Esophagus squamous epithelium (tissue), 5 donors: ENCODE data around the gene NUP88. TPM values are rescaled to one million over a fixed set of nuclear protein-coding genes. Genes with fewer than 3 reads are reported as not detected.

ENCODE experiments used
- DNase-seq: peaks from one replicate; lab custom pipeline; 2025; lab: John Stamatoyannopoulos, UW
- H3K27ac ChIP-seq, 4 donors: fragments of 200-600 bp; sonication (generic); one replicate each; pipeline ENCODE4 v1.5.1; 2016 to 2019; ENCODE audit warnings: mild to moderate bottlenecking in 1 of 4
- H3K27me3 ChIP-seq, 4 donors: fragments of 200-600 bp; sonication (generic); 1 replicate in 3 of 4; 2 replicates in 1 of 4; pipeline versions ENCODE4 v1.5.1 to v1.6.0; 2017 to 2021; ENCODE audit warnings: antibody characterized with exemption in 1 of 4
- H3K36me3 ChIP-seq, 3 donors: fragments of 200-600 bp; sonication (generic); one replicate each; pipeline ENCODE4 v1.5.1; 2016 to 2019
- H3K4me1 ChIP-seq, 3 donors: fragments of 200-600 bp; sonication (generic); one replicate each; pipeline ENCODE4 v1.5.1; 2017 to 2019
- H3K4me3 ChIP-seq, 4 donors: fragments of 200-600 bp; sonication (generic); 1 replicate in 3 of 4; 2 replicates in 1 of 4; pipeline ENCODE4 v1.5.1; 2016 to 2019; ENCODE audit warnings: mild to moderate bottlenecking in 2 of 4, moderate library complexity in 1 of 4
- H3K9me3 ChIP-seq, 3 donors: fragments of 200-600 bp; sonication (generic); one replicate each; pipeline ENCODE4 v1.5.1; 2016 to 2019
- POLR2A ChIP-seq, 4 donors: fragments of 450-650 bp; IDR thresholded peaks; one replicate each; pipeline ENCODE4 v1.6.1; 2017; ENCODE audit warnings: antibody characterized with exemption in 4 of 4, mild to moderate bottlenecking in 4 of 4, moderate library complexity in 3 of 4
- WGBS, 2 donors: methylation state at CpG; one replicate each; pipeline ENCODE4 v1.1.5; 2018; 5-methylcytosine and 5-hydroxymethylcytosine counted together
- intact Hi-C: fragments of 100-400 bp; cut with DNase I; formaldehyde crosslinking; loops from one replicate; pipeline ENCODE4 v1.15.0; 2022
- total RNA-seq, 4 donors: library from RNA; depleted of rRNA; stranded (reverse); fragments of >200 nt; gene quantifications; one replicate each; pipeline ENCODE4 v1.1.0, GENCODE V29; 2016
- TF ChIP-seq, protein P1 (sequence below), 6 experiments: fragments of 450-650 bp in 4 of 6; fragments of 200-600 bp in 2 of 6; sonication (generic) in 2 of 6; IDR thresholded peaks; one replicate each; pipeline ENCODE4 v1.5.1; 2016 to 2019; ENCODE audit warnings: antibody characterized with exemption in 6 of 6, mild to moderate bottlenecking in 4 of 6, moderate library complexity in 4 of 6
- donor health status: DM: yes; HTN: yes; CAD: no.

NUP88 gene
- total RNA-seq, 4 donors from 2014 or later = 35.7 to 79.5 (median 69.5) TPM

- no peak for DNase-seq
- no peak for TF ChIP-seq POLR2A (IDR thresholded peaks at IDR 0.05)
- TF ChIP-seq, protein P1, sequence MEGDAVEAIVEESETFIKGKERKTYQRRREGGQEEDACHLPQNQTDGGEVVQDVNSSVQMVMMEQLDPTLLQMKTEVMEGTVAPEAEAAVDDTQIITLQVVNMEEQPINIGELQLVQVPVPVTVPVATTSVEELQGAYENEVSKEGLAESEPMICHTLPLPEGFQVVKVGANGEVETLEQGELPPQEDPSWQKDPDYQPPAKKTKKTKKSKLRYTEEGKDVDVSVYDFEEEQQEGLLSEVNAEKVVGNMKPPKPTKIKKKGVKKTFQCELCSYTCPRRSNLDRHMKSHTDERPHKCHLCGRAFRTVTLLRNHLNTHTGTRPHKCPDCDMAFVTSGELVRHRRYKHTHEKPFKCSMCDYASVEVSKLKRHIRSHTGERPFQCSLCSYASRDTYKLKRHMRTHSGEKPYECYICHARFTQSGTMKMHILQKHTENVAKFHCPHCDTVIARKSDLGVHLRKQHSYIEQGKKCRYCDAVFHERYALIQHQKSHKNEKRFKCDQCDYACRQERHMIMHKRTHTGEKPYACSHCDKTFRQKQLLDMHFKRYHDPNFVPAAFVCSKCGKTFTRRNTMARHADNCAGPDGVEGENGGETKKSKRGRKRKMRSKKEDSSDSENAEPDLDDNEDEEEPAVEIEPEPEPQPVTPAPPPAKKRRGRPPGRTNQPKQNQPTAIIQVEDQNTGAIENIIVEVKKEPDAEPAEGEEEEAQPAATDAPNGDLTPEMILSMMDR (IDR thresholded peaks at IDR 0.05) = no peak
- Histone ChIP-seq H3K4me3 (no peak overlapping the region), H3K9me3 (no peaks in the 10 kb centered on the region), H3K4me1 (peaks cover 0 to 2% (median 0%) of the 10 kb centered on the region in 3 donors), H3K27ac (no peak overlapping the region), H3K36me3 (peaks cover 17 to 100% (median 40%) of the 10 kb centered on the region in 3 donors), H3K27me3 (no peaks in the 10 kb centered on the region)
- intact Hi-C loops = no loop called here
- 83 to 91% methylated on average over 5 of the region's 5 CpGs for WGBS, 2 donors
These were observed 11.3 kb downstream of the NUP88 start for GRCh38 chr17:5408186-5408585.

DNA sequence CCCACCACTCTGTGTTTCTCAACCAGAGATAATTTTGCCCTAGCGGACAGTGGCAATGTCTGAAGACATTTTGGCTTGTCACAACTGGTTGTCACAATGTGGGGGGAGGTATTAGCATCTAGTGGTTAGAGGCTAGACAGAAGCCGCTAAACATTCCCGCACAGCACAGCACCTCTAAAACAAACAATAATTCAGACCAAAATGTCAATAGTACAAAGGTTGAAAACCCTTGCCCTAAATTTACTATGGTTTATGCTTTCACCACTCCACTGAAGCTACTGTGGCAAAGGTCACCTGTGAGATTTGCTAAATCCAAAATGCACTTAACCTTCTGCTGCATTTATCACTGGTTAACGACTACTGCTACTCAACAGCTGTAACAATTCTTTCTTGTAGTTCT is 14.1 kb downstream of the NUP88 start:
- peaks cover 23 to 100% (median 47%) of the 10 kb centered on the region in 3 donors for H3K36me3 ChIP-seq
- H3K9me3 ChIP-seq = no peaks in the 10 kb centered on the region
- H3K27me3 ChIP-seq = no peaks in the 10 kb centered on the region
- intact Hi-C loops = no loop called here
- no peak overlapping the region for H3K27ac ChIP-seq
- 82 to 85% methylated on average over 4 of the region's 4 CpGs for WGBS, 2 donors
- TF ChIP-seq, protein P1 (IDR thresholded peaks at IDR 0.05) = no peak
- TF ChIP-seq POLR2A (IDR thresholded peaks at IDR 0.05) = no peak
- H3K4me3 ChIP-seq = no peak overlapping the region
- no peak for DNase-seq
- H3K4me1 ChIP-seq = no peaks in the 10 kb centered on the region

DNA sequence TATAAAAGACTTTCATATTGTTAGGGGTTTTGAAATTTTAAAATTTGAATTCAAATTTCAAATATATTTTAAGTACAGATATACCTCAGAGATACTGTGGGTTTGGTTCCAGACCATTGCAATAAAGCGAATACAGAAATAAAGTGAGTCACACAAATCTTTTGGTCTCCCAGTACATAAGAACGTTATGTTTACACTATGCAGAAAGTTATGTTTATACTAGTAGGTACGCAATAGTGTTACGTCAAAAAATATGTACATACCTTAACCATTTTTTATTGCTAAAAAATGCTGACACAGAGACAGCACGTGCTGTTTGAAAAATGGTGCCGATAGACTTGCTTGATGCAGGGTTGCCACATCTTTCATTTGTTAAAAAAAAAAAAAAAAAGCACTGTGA is 19.7 kb downstream of the NUP88 start:
- TF ChIP-seq, protein P1 (IDR thresholded peaks at IDR 0.05) = no peak
- no peak for TF ChIP-seq POLR2A (IDR thresholded peaks at IDR 0.05)
- no peaks in the 10 kb centered on the region for H3K4me1 ChIP-seq
- intact Hi-C loops = no loop called here
- no peaks in the 10 kb centered on the region for H3K9me3 ChIP-seq
- WGBS, 2 donors = 77 to 79% methylated on average over 6 of the region's 6 CpGs
- no peak overlapping the region for H3K4me3 ChIP-seq
- no peak for DNase-seq
- no peaks in the 10 kb centered on the region for H3K27me3 ChIP-seq
- H3K36me3 ChIP-seq = peaks cover 10 to 100% (median 30%) of the 10 kb centered on the region in 3 donors
- H3K27ac ChIP-seq = no peak overlapping the region

GRCh38 chr17:5396612-5397011 is 22.9 kb downstream of the NUP88 start:
- TF ChIP-seq POLR2A (IDR thresholded peaks at IDR 0.05) = no peak
- TF ChIP-seq, protein P1 (IDR thresholded peaks at IDR 0.05) = no peak
- intact Hi-C loops = no loop called here
- WGBS, 2 donors = 85 to 95% methylated on average over 2 of the region's 2 CpGs
- H3K9me3 ChIP-seq = no peaks in the 10 kb centered on the region
- H3K27me3 ChIP-seq = no peaks in the 10 kb centered on the region
- no peak overlapping the region for H3K4me3 ChIP-seq
- H3K4me1 ChIP-seq = no peaks in the 10 kb centered on the region
- peaks cover 0 to 100% (median 32%) of the 10 kb centered on the region in 3 donors for H3K36me3 ChIP-seq
- H3K27ac ChIP-seq = no peak overlapping the region
- DNase-seq = no peak

- Histone ChIP-seq H3K9me3 (no peaks in the 10 kb centered on the region), H3K27me3 (no peaks in the 10 kb centered on the region), H3K4me1 (no peaks in the 10 kb centered on the region), H3K4me3 (no peak overlapping the region), H3K27ac (no peak overlapping the region), H3K36me3 (peaks cover 4 to 100% (median 41%) of the 10 kb centered on the region in 3 donors)
- 90 to 91% methylated on average over 5 of the region's 5 CpGs for WGBS, 2 donors
- DNase-seq = no peak
- TF ChIP-seq, protein P1 (IDR thresholded peaks at IDR 0.05) = no peak
- TF ChIP-seq POLR2A (IDR thresholded peaks at IDR 0.05) = no peak
- intact Hi-C loops = no loop called here
These were observed 27.8 kb downstream of the NUP88 start for GRCh38 chr17:5391678-5392077.
